Sciatic nerve (tissue), 2 donors: Measurements from ENCODE around the gene ACSL6. TPM values are rescaled to one million over a fixed set of nuclear protein-coding genes. Genes with fewer than 3 reads are reported as not detected.
A peak's percentile ranks its signal among the peaks of the same experiment; 100 is the strongest.

Experiments used
- ATAC-seq: fragments of 200-7000 bp; cut with Tn5 transposase; one replicate; pipeline ENCODE4 v1.9.1; 2020; ENCODE audit warnings: mild to moderate bottlenecking, moderate library complexity
- DNase-seq: peaks from one replicate; pipeline ENCODE4 v3.0.0-alpha.2; 2020; ENCODE audit warnings: low spot score
- intact Hi-C: fragments of 100-400 bp; cut with DNase I; formaldehyde crosslinking; loops from one replicate; pipeline ENCODE4 v1.14.2; 2022
- total RNA-seq: library from RNA; stranded (reverse); fragmentation: NEBNext Ultra II Directional; extraction: Animal tissue kit (Norgen Biotek cat#: 25700); gene quantifications from one replicate; pipeline ENCODE4 v1.2.1, GENCODE V29; 2021
- donor health status: DM: no; HTN: no; CAD: no.
- donor health status: DM: no; HTN: no; CAD: no.

Gene ACSL6
- total RNA-seq, 1 donor from 2014 or later, result 3.3 TPM

- intact Hi-C loops, result no loop called here
- ATAC-seq (no peak), DNase-seq (no peak)
Measured at GRCh38 chr5:132006331-132007120, 4.9 kb downstream of the ACSL6 start.

- DNase-seq (no peak), ATAC-seq (no peak)
- intact Hi-C loops, result no loop called here
Measured at GRCh38 chr5:132005591-132005990, 5.9 kb downstream of the ACSL6 start.

GRCh38 chr5:132003982-132004381 lies 7.5 kb downstream of the ACSL6 start:
- intact Hi-C loops, result no loop called here
- ATAC-seq (no peak), DNase-seq (no peak)

- intact Hi-C loops, result no loop called here
- DNase-seq (no peak), ATAC-seq (peak; percentile 46)
Measured at GRCh38 chr5:132003170-132003744, 8.2 kb downstream of the ACSL6 start.

- no peak for ATAC-seq
- intact Hi-C loops, result no loop called here
- no peak for DNase-seq
Measured at GRCh38 chr5:132002757-132003156, 8.7 kb downstream of the ACSL6 start.

- ATAC-seq (no peak), DNase-seq (no peak)
- intact Hi-C loops, result no loop called here
Measured at GRCh38 chr5:132001647-132002561, 9.6 kb downstream of the ACSL6 start.

- intact Hi-C loops, result no loop called here
- DNase-seq (no peak), ATAC-seq (no peak)
Measured at GRCh38 chr5:132000677-132001453, 10.6 kb downstream of the ACSL6 start.

GRCh38 chr5:132000241-132000490 lies 11.3 kb downstream of the ACSL6 start:
- ATAC-seq (no peak), DNase-seq (no peak)
- intact Hi-C loops, result no loop called here

GRCh38 chr5:131999441-132000240 lies 11.8 kb downstream of the ACSL6 start:
- DNase-seq, result no peak
- no peak for ATAC-seq
- intact Hi-C loops, result no loop called here

- ATAC-seq (no peak), DNase-seq (no peak)
- intact Hi-C loops, result no loop called here
Measured at GRCh38 chr5:131999041-131999440, 12.4 kb downstream of the ACSL6 start.

- intact Hi-C loops, result no loop called here
- ATAC-seq, result no peak
- DNase-seq, result no peak
Measured at GRCh38 chr5:131998431-131999040, 12.9 kb downstream of the ACSL6 start.

- no peak for DNase-seq
- intact Hi-C loops, result no loop called here
Measured at GRCh38 chr5:131997727-131998117, 13.7 kb downstream of the ACSL6 start.

GRCh38 chr5:131997026-131997726 lies 14.3 kb downstream of the ACSL6 start:
- intact Hi-C loops, result no loop called here
- ATAC-seq (no peak), DNase-seq (no peak)

More at GRCh38 chr5:131997727-131998117, 13.7 kb downstream of the ACSL6 start:
- ATAC-seq, result no peak

- DNase-seq (no peak), ATAC-seq (no peak)
- intact Hi-C loops, result no loop called here
Measured at GRCh38 chr5:131996210-131997025, 15.0 kb downstream of the ACSL6 start.

GRCh38 chr5:131994533-131995226 lies 16.8 kb downstream of the ACSL6 start:
- ATAC-seq (no peak), DNase-seq (no peak)
- intact Hi-C loops, result no loop called here

- ATAC-seq, result no peak
- DNase-seq, result no peak
- intact Hi-C loops, result no loop called here
Measured at GRCh38 chr5:131994090-131994489, 17.4 kb downstream of the ACSL6 start.
